PC-3 (cell line): Measurements from ENCODE around the gene PHF19. TPM values are rescaled to one million over a fixed set of nuclear protein-coding genes. Genes with fewer than 3 reads are reported as not detected.
A peak's percentile ranks its signal among the peaks of the same experiment; 100 is the strongest.

Experiments used
- ATAC-seq: fragments of 200-7000 bp; cut with Tn5 transposase; 2 replicates; pipeline ENCODE4 v1.9.1; 2020; ENCODE audit warnings: mild to moderate bottlenecking, moderate library complexity
- BruUV-seq: library from RNA; stranded (reverse); fragments of 400-500 nt; replicated peaks from 2 replicates; lab custom pipeline; 2021; lab: Mats Ljungman, UMichigan
- CTCF ChIA-PET: fragments of 300-600 bp; sonication (Branson Sonifier 250); formaldehyde crosslinking; loops from one replicate; lab custom pipeline; 2022; ENCODE audit warnings: antibody characterized with exemption; lab: Charles Lee
- POLR2A ChIA-PET: fragments of 300-600 bp; sonication (Branson Sonifier 250); formaldehyde crosslinking; loops from one replicate; lab custom pipeline; 2022; ENCODE audit warnings: antibody characterized with exemption; ENCODE audit not compliant: unreplicated experiment; lab: Charles Lee
- DNase-seq: peaks from one replicate; pipeline ENCODE4 v3.0.0-alpha.2; 2015
- H2AFZ ChIP-seq: fragments of 300-600 bp; sonication (generic); 2 replicates; pipeline ENCODE4 v1.6.0; 2016; ENCODE audit warnings: antibody characterized with exemption, low read length
- H3F3A ChIP-seq: fragments of 300-600 bp; sonication (generic); one replicate; pipeline ENCODE4 v1.6.0; 2017; ENCODE audit warnings: antibody characterized with exemption, low read length, control low read depth, mild to moderate bottlenecking; ENCODE audit not compliant: unreplicated experiment
- H3K27ac ChIP-seq: fragments of 300-600 bp; sonication (generic); 2 replicates; pipeline ENCODE4 v1.5.1; 2016; ENCODE audit warnings: mild to moderate bottlenecking, low read length
- H3K27me3 ChIP-seq: fragments of 300-600 bp; sonication (generic); 2 replicates; pipeline ENCODE4 v1.6.1; 2016; ENCODE audit warnings: low read length, mixed read lengths
- H3K36me3 ChIP-seq: fragments of 300-600 bp; sonication (generic); 2 replicates; pipeline ENCODE4 v1.6.1; 2016; ENCODE audit warnings: low read depth, mixed run types, low read length, mixed read lengths
- H3K4me1 ChIP-seq: fragments of 300-600 bp; sonication (generic); 2 replicates; pipeline ENCODE4 v1.5.1; 2016; ENCODE audit warnings: low read length; ENCODE audit not compliant: insufficient read depth
- H3K4me2 ChIP-seq: fragments of 300-600 bp; sonication (generic); 2 replicates; pipeline ENCODE4 v1.6.0; 2016; ENCODE audit warnings: low read length
- H3K4me3 ChIP-seq: fragments of 300-600 bp; sonication (generic); 2 replicates; pipeline ENCODE4 v1.5.1; 2016; ENCODE audit warnings: mild to moderate bottlenecking, low read length, mixed read lengths
- H3K79me2 ChIP-seq: fragments of 300-600 bp; sonication (generic); 2 replicates; pipeline ENCODE4 v1.6.1; 2017; ENCODE audit warnings: low read length, mixed read lengths
- H3K9ac ChIP-seq: fragments of 300-600 bp; sonication (generic); 2 replicates; pipeline ENCODE4 v1.6.0; 2016; ENCODE audit warnings: mild to moderate bottlenecking, low read length
- H3K9me2 ChIP-seq: fragments of 300-600 bp; sonication (generic); replicated peaks from 2 replicates; pipeline ENCODE4 v1.6.1; 2016; ENCODE audit warnings: mixed run types, low read length, mixed read lengths
- H3K9me3 ChIP-seq: fragments of 300-600 bp; sonication (generic); 2 replicates; pipeline ENCODE4 v1.6.1; 2016; ENCODE audit warnings: low read length, mixed read lengths
- H4K20me1 ChIP-seq: fragments of 300-600 bp; sonication (generic); 2 replicates; pipeline ENCODE4 v1.6.1; 2016; ENCODE audit warnings: low read length, mixed read lengths
- EZH2 ChIP-seq: fragments of 300-600 bp; sonication (generic); IDR thresholded peaks from one replicate; pipeline ENCODE4 v1.6.1; 2017; ENCODE audit warnings: antibody characterized with exemption, mild to moderate bottlenecking, low read length; ENCODE audit not compliant: unreplicated experiment
- EZH2phosphoT487 ChIP-seq: fragments of 300-600 bp; sonication (generic); IDR thresholded peaks from 2 replicates; pipeline ENCODE4 v1.6.1; 2018; ENCODE audit warnings: mild to moderate bottlenecking, antibody characterized with exemption, low read length, borderline replicate concordance
- intact Hi-C: fragments of 100-400 bp; cut with micrococcal nuclease; formaldehyde crosslinking; loops from 2 replicates; pipeline ENCODE4 v1.9.0; 2023
- total RNA-seq: library from RNA; depleted of rRNA; stranded (reverse); fragments of >200 nt; gene quantifications from 2 replicates; pipeline ENCODE4 v1.2.3, GENCODE V29; 2014
- TF ChIP-seq, protein P1 (sequence below): fragments of 300-600 bp; sonication (generic); conservative IDR thresholded peaks from 2 replicates; pipeline ENCODE4 v1.5.1; 2017; ENCODE audit warnings: antibody characterized with exemption, low read depth, mild to moderate bottlenecking, low read length

The PHF19 gene
- total RNA-seq, 1 experiment from 2014 or later, result 104 TPM

DNA sequence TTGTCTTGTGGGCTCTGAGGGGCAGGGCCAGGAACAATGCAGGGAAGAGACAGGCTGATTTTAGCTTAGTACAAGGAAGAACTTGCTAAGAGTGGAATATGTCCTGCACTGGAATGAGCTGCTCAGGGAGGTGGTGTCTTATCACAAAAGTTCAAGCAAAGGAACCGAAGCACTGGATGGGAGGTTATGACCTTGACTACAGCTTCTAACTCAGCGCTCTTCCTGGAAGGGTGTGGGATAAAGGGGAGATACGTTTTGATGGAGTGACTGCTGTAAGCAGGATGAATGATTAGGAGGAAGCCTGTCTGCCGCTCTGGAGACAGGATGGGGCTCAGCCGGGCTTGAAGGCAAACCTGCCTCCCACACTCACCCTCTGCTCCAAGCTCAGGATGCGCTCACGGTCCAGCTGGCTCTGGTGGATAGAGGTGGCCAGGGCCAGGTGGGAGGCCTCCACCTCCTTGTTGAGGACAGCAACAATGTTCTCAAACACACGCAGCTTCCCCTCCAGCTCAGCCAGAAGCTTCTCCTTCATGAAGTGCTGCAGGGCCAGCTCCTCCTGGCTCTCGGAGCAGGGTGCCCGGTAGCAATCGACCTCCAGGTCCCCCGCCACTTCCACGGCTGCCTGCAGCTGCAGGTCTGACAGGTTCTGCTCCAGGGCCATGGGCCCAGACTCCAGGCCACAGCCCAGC lies 36.1 kb upstream of the PHF19 start:
- Histone ChIP-seq H3K79me2 (no peaks in the 10 kb centered on the region), H2AFZ (no peak overlapping the region), H3K9ac (no peak overlapping the region), H3K9me2 (no peaks in the 10 kb centered on the region), H3K27me3 (no peaks in the 10 kb centered on the region), H3K4me3 (no peak overlapping the region), H3K4me1 (peaks cover 28% of the 10 kb centered on the region), H3K4me2 (no peak overlapping the region), H3F3A (no peaks in the 10 kb centered on the region), H3K27ac (no peak overlapping the region), H4K20me1 (no peaks in the 10 kb centered on the region), H3K9me3 (no peaks in the 10 kb centered on the region), H3K36me3 (no peaks in the 10 kb centered on the region)
- ATAC-seq (no peak), DNase-seq (no peak)
- intact Hi-C loops, result no loop called here
- no peak for TF ChIP-seq EZH2phosphoT487
- TF ChIP-seq, protein P1, sequence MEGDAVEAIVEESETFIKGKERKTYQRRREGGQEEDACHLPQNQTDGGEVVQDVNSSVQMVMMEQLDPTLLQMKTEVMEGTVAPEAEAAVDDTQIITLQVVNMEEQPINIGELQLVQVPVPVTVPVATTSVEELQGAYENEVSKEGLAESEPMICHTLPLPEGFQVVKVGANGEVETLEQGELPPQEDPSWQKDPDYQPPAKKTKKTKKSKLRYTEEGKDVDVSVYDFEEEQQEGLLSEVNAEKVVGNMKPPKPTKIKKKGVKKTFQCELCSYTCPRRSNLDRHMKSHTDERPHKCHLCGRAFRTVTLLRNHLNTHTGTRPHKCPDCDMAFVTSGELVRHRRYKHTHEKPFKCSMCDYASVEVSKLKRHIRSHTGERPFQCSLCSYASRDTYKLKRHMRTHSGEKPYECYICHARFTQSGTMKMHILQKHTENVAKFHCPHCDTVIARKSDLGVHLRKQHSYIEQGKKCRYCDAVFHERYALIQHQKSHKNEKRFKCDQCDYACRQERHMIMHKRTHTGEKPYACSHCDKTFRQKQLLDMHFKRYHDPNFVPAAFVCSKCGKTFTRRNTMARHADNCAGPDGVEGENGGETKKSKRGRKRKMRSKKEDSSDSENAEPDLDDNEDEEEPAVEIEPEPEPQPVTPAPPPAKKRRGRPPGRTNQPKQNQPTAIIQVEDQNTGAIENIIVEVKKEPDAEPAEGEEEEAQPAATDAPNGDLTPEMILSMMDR, result no peak
- no peak for TF ChIP-seq EZH2
- ChIA-PET POLR2A (no interaction called here), CTCF (no interaction called here)
- no TSS peak for BruUV-seq

GRCh38 chr9:120911295-120911837 lies 34.4 kb upstream of the PHF19 start:
- no peaks in the 10 kb centered on the region for H3K9me3 ChIP-seq
- no peaks in the 10 kb centered on the region for H3K27me3 ChIP-seq
- ATAC-seq, result no peak
- no peak for DNase-seq
- H3K9me2 ChIP-seq, result no peaks in the 10 kb centered on the region
- H3K4me1 ChIP-seq, result peaks cover 28% of the 10 kb centered on the region
- no TSS peak for BruUV-seq
- H3K36me3 ChIP-seq, result no peaks in the 10 kb centered on the region
- H3F3A ChIP-seq, result no peaks in the 10 kb centered on the region
- intact Hi-C loops, result no loop called here
- no peak overlapping the region for H3K9ac ChIP-seq
- ChIA-PET POLR2A (no interaction called here), CTCF (no interaction called here)
- no peak overlapping the region for H3K4me3 ChIP-seq
- H2AFZ ChIP-seq, result no peak overlapping the region
- H4K20me1 ChIP-seq, result no peaks in the 10 kb centered on the region
- H3K79me2 ChIP-seq, result no peaks in the 10 kb centered on the region
- no peak overlapping the region for H3K27ac ChIP-seq
- TF ChIP-seq EZH2, result no peak
- TF ChIP-seq, protein P1, result no peak
- TF ChIP-seq EZH2phosphoT487, result no peak
- no peak overlapping the region for H3K4me2 ChIP-seq

GRCh38 chr9:120910643-120911042 lies 33.7 kb upstream of the PHF19 start:
- no peaks in the 10 kb centered on the region for H3K27me3 ChIP-seq
- TF ChIP-seq EZH2phosphoT487 (no peak), EZH2 (no peak)
- TF ChIP-seq, protein P1, result no peak
- no peaks in the 10 kb centered on the region for H3K9me3 ChIP-seq
- no peaks in the 10 kb centered on the region for H3K79me2 ChIP-seq
- H3K4me1 ChIP-seq, result peaks cover 28% of the 10 kb centered on the region
- no TSS peak for BruUV-seq
- H3K9ac ChIP-seq, result no peak overlapping the region
- H3K36me3 ChIP-seq, result no peaks in the 10 kb centered on the region
- ChIA-PET CTCF (no interaction called here), POLR2A (no interaction called here)
- no peaks in the 10 kb centered on the region for H3K9me2 ChIP-seq
- H2AFZ ChIP-seq, result no peak overlapping the region
- no peaks in the 10 kb centered on the region for H3F3A ChIP-seq
- no peak overlapping the region for H3K4me2 ChIP-seq
- H3K4me3 ChIP-seq, result no peak overlapping the region
- H3K27ac ChIP-seq, result no peak overlapping the region
- intact Hi-C loops, result no loop called here
- H4K20me1 ChIP-seq, result no peaks in the 10 kb centered on the region
- DNase-seq, result peak; percentile 33
- ATAC-seq, result peak; percentile 25
